HEK293 (cell line): ENCODE measurements around the gene MXRA8.

Experiments
- CTCF ChIA-PET: fragments of 350-600 bp; formaldehyde crosslinking; extraction: SDS; loops from one replicate; lab custom pipeline; 2021; ENCODE audit warnings: antibody characterized with exemption; lab: Yijun Ruan, JAX
- POLR2A ChIA-PET: fragments of 300-600 bp; formaldehyde crosslinking; extraction: SDS; loops from one replicate; lab custom pipeline; 2020; ENCODE audit warnings: antibody characterized with exemption, inconsistent platforms; lab: Yijun Ruan, JAX
- H3K27ac ChIP-seq: fragments of 200-500 bp; sonication (Bioruptor generic); 2 replicates; pipeline ENCODE4 v1.5.1; 2014; ENCODE audit warnings: low read depth, low read length, control low read depth, inconsistent platforms; ENCODE audit errors: extremely low read depth
- H3K36me3 ChIP-seq, 2 experiments: fragments of 200-500 bp in 1 of 2; sonication (Bioruptor generic) in 1 of 2; 1 replicate in 1 of 2; 2 replicates in 1 of 2; pipeline ENCODE4 v1.5.1; 2014 to 2017; ENCODE audit warnings: inconsistent platforms in 2 of 2, low read length in 2 of 2; ENCODE audit not compliant: control insufficient read depth in 2 of 2, insufficient read depth in 1 of 2
- H3K4me1 ChIP-seq: fragments of 200-500 bp; sonication (Bioruptor generic); 2 replicates; pipeline ENCODE4 v1.5.1; 2014; ENCODE audit warnings: mild to moderate bottlenecking, low read length, inconsistent platforms; ENCODE audit not compliant: control insufficient read depth, insufficient read depth
- H3K4me3 ChIP-seq: 2 replicates; pipeline ENCODE4 v1.5.1; 2011; ENCODE audit warnings: low read depth, mild to moderate bottlenecking, control low read depth, low read length, moderate library complexity
- H3K9me3 ChIP-seq: fragments of 200-500 bp; sonication (Bioruptor generic); 2 replicates; pipeline ENCODE4 v1.5.1; 2014; ENCODE audit warnings: low read depth, low read length, inconsistent platforms; ENCODE audit not compliant: control insufficient read depth, insufficient read depth
- CTCF ChIP-seq: fragments of 450-650 bp; formaldehyde crosslinking; IDR thresholded peaks from 2 replicates; pipeline ENCODE4 v1.5.1; 2016; ENCODE audit warnings: missing biosample characterization, missing genetic modification characterization
- EGR2 ChIP-seq: fragments of 450-650 bp; formaldehyde crosslinking; IDR thresholded peaks from 2 replicates; pipeline ENCODE4 v1.5.1; 2016; ENCODE audit warnings: low read depth, missing biosample characterization, missing genetic modification characterization
- GLIS2 ChIP-seq: fragments of 450-650 bp; formaldehyde crosslinking; IDR thresholded peaks from 2 replicates; pipeline ENCODE4 v1.5.1; 2016; ENCODE audit warnings: missing biosample characterization, missing genetic modification characterization
- IKZF3 ChIP-seq: fragments of 450-650 bp; IDR thresholded peaks from 2 replicates; pipeline ENCODE4 v1.5.0; 2018; ENCODE audit warnings: missing biosample characterization, mild to moderate bottlenecking, missing genetic modification characterization, moderate library complexity
- KLF8 ChIP-seq: fragments of 450-650 bp; formaldehyde crosslinking; IDR thresholded peaks from 2 replicates; pipeline ENCODE4 v1.5.1; 2016; ENCODE audit warnings: missing biosample characterization, missing genetic modification characterization
- KLF9 ChIP-seq: fragments of 450-650 bp; formaldehyde crosslinking; IDR thresholded peaks from 2 replicates; pipeline ENCODE4 v1.5.1; 2016; ENCODE audit warnings: missing biosample characterization, missing genetic modification characterization, low read depth
- PRDM1 ChIP-seq: fragments of 450-650 bp; formaldehyde crosslinking; IDR thresholded peaks from 2 replicates; pipeline ENCODE4; 2016; ENCODE audit warnings: missing biosample characterization, missing genetic modification characterization
- SP2 ChIP-seq: fragments of 450-650 bp; formaldehyde crosslinking; IDR thresholded peaks from 2 replicates; pipeline ENCODE4 v1.5.1; 2016; ENCODE audit warnings: missing biosample characterization, missing genetic modification characterization
- SP7 ChIP-seq: fragments of 450-650 bp; formaldehyde crosslinking; IDR thresholded peaks from 2 replicates; pipeline ENCODE4 v1.5.1; 2016; ENCODE audit warnings: missing biosample characterization, missing genetic modification characterization
- YY1 ChIP-seq: fragments of 450-650 bp; formaldehyde crosslinking; IDR thresholded peaks from 2 replicates; pipeline ENCODE4 v1.5.1; 2018; ENCODE audit warnings: missing biosample characterization, missing genetic modification characterization
- ZBTB48 ChIP-seq: fragments of 450-650 bp; formaldehyde crosslinking; IDR thresholded peaks from 2 replicates; pipeline ENCODE4 v1.5.1; 2016; ENCODE audit warnings: missing biosample characterization, missing genetic modification characterization
- ZNF16 ChIP-seq: fragments of 450-650 bp; formaldehyde crosslinking; IDR thresholded peaks from 2 replicates; pipeline ENCODE4 v1.5.1; 2016; ENCODE audit warnings: low read depth, missing biosample characterization, missing genetic modification characterization
- ZNF248 ChIP-seq: fragments of 450-650 bp; formaldehyde crosslinking; IDR thresholded peaks from 2 replicates; pipeline ENCODE4 v1.5.1; 2017; ENCODE audit warnings: missing biosample characterization, missing genetic modification characterization
- ZNF350 ChIP-seq: fragments of 450-650 bp; formaldehyde crosslinking; IDR thresholded peaks from 2 replicates; pipeline ENCODE4 v1.5.0; 2017; ENCODE audit warnings: missing biosample characterization, mild to moderate bottlenecking, missing genetic modification characterization
- ZNF398 ChIP-seq: fragments of 450-650 bp; formaldehyde crosslinking; IDR thresholded peaks from 2 replicates; pipeline ENCODE4 v1.5.1; 2017; ENCODE audit warnings: missing biosample characterization, missing genetic modification characterization
- ZNF423 ChIP-seq: fragments of 450-650 bp; formaldehyde crosslinking; IDR thresholded peaks from 2 replicates; pipeline ENCODE4 v1.5.1; 2016; ENCODE audit warnings: missing biosample characterization, missing genetic modification characterization
- ZNF626 ChIP-seq: fragments of 450-650 bp; sonication (Bioruptor Pico); formaldehyde crosslinking; IDR thresholded peaks from 2 replicates; pipeline ENCODE4 v1.5.1; 2018; ENCODE audit warnings: missing biosample characterization, missing genetic modification characterization, inconsistent platforms
- ZSCAN30 ChIP-seq: fragments of 450-650 bp; IDR thresholded peaks from 2 replicates; pipeline ENCODE4 v1.5.1; 2018; ENCODE audit warnings: missing biosample characterization, mild to moderate bottlenecking, missing genetic modification characterization, moderate library complexity
- TF ChIP-seq, protein P1 (sequence below): fragments of 450-650 bp; formaldehyde crosslinking; IDR thresholded peaks from 2 replicates; pipeline ENCODE4 v1.5.1; 2017; ENCODE audit warnings: missing biosample characterization, missing genetic modification characterization
- TF ChIP-seq, protein P2 (sequence below): fragments of 450-650 bp; formaldehyde crosslinking; IDR thresholded peaks from 2 replicates; pipeline ENCODE4 v1.5.1; 2017; ENCODE audit warnings: missing biosample characterization, missing genetic modification characterization
- TF ChIP-seq, protein P3 (sequence below): fragments of 450-650 bp; formaldehyde crosslinking; IDR thresholded peaks from 2 replicates; pipeline ENCODE4 v1.5.1; 2016; ENCODE audit warnings: missing biosample characterization, missing genetic modification characterization

The MXRA8 gene

GRCh38 chr1:1306070-1306660 lies 52.2 kb downstream of the MXRA8 start:
- peaks cover 0 to 28% of the 10 kb centered on the region in 2 experiments; a peak in 2 of 3 replicates for H3K36me3 ChIP-seq
- CTCF ChIA-PET: no interaction called here
- no peak for TF ChIP-seq ZNF248 (tag by site-specific recombination)
- peak; percentile 48 for TF ChIP-seq GLIS2 (tag by site-specific recombination)
- peak; percentile 18; the same call in 1 of the 2 replicates for TF ChIP-seq CTCF (tag by site-specific recombination)
- TF ChIP-seq, protein P1, sequence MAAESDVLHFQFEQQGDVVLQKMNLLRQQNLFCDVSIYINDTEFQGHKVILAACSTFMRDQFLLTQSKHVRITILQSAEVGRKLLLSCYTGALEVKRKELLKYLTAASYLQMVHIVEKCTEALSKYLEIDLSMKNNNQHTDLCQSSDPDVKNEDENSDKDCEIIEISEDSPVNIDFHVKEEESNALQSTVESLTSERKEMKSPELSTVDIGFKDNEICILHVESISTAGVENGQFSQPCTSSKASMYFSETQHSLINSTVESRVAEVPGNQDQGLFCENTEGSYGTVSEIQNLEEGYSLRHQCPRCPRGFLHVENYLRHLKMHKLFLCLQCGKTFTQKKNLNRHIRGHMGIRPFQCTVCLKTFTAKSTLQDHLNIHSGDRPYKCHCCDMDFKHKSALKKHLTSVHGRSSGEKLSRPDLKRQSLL (tag by site-specific recombination): peak; percentile 23; the same call in 1 of the 2 replicates
- no peak for TF ChIP-seq YY1 (tag by site-specific recombination)
- TF ChIP-seq EGR2: peak; percentile 46; the same call in 1 of the 2 replicates
- TF ChIP-seq ZNF423 (tag by site-specific recombination): peak; percentile 45; the same call in 1 of the 2 replicates
- 0 out of 2 replicates have a peak, but pooled peaks have one; percentile 12 for TF ChIP-seq ZSCAN30 (tag by site-specific recombination)
- TF ChIP-seq IKZF3 (tag by site-specific recombination): peak; percentile 50; the same call in 1 of the 2 replicates
- peaks cover 20% of the 10 kb centered on the region for H3K4me1 ChIP-seq
- H3K27ac ChIP-seq: peak overlapping the region; percentile 43; the same call in 1 of the 2 replicates
- peak overlapping the region; percentile 63; the same call in 1 of the 2 replicates for H3K4me3 ChIP-seq
- POLR2A ChIA-PET: interaction anchor here (1.3 kb wide), 1 partner anchor 12 kb away, joined by 4 read pairs; no protein-coding TSS in a partner anchor
- H3K9me3 ChIP-seq: no peaks in the 10 kb centered on the region

DNA sequence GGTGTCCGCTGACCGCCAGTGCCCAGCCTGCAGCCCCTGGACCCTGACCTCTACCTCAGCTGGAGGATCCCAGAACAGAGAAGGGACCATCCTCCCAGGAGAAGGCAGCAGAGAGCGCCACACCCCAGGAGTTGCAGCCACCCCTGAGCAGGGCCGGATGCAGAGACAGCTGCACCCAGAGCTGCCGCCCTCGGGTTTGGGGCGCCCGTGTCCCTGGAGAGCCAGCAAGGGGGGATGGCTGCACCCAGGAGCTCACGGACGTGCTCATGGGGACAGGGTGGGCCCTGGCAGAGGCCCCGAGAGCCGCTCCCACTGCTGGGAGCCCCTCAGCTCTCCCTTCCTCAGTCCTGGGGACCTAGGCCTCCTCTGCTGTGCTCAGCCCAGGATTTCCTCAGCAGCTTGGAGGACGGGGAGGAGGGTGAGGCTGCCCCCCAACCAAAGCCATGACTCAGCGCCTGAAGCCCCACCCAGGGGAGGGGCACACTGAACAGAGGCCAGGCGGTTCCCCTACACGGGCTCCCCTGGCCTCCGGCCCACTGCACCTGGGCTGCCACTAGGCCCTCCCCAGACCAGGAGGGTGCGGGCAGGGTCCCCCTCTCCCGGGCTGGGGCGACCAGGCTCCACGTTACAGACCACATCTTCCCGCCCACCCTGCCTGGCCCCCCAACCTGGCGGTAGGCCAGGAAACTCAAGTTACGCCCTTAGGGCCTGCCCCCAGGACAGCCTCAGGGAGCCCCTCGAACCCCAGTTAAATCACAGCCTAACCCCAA lies 52.9 kb downstream of the MXRA8 start:
- H3K4me1 ChIP-seq: peaks cover 20% of the 10 kb centered on the region
- POLR2A ChIA-PET: interaction anchor here (0.6 to 1.4 kb wide), 4 partner anchors 13 to 65 kb away, joined by 3 to 7 read pairs (median 4); no protein-coding TSS in a partner anchor
- CTCF ChIA-PET: interaction anchor here (0.6 to 0.8 kb wide), 2 partner anchors 67 to 322 kb away, joined by 3 to 4 read pairs; no protein-coding TSS in a partner anchor
- peak overlapping the region; percentile 82 for H3K27ac ChIP-seq
- H3K36me3 ChIP-seq: peaks cover 0 to 21% of the 10 kb centered on the region in 2 experiments; a peak in 2 of 3 replicates
- no peak overlapping the region for H3K4me3 ChIP-seq
- no peaks in the 10 kb centered on the region for H3K9me3 ChIP-seq
- TF ChIP-seq ZBTB48 (tag by site-specific recombination) (peak; percentile 93; the same call in 1 of the 2 replicates), ZNF626 (tag by site-specific recombination) (no peak), SP7 (tag by site-specific recombination) (peak; percentile 38; the same call in 1 of the 2 replicates), ZNF350 (no peak), ZNF16 (tag by site-specific recombination) (no peak), ZNF398 (tag by site-specific recombination) (peak; percentile 82), GLIS2 (tag by site-specific recombination) (peak; percentile 73), KLF8 (tag by site-specific recombination) (peak; percentile 77), KLF9 (tag by site-specific recombination) (0 out of 2 replicates have a peak, but pooled peaks have one; percentile 9), PRDM1 (no peak), ZSCAN30 (tag by site-specific recombination) (no peak), SP2 (tag by site-specific recombination) (peak; percentile 76)
- TF ChIP-seq, protein P2, sequence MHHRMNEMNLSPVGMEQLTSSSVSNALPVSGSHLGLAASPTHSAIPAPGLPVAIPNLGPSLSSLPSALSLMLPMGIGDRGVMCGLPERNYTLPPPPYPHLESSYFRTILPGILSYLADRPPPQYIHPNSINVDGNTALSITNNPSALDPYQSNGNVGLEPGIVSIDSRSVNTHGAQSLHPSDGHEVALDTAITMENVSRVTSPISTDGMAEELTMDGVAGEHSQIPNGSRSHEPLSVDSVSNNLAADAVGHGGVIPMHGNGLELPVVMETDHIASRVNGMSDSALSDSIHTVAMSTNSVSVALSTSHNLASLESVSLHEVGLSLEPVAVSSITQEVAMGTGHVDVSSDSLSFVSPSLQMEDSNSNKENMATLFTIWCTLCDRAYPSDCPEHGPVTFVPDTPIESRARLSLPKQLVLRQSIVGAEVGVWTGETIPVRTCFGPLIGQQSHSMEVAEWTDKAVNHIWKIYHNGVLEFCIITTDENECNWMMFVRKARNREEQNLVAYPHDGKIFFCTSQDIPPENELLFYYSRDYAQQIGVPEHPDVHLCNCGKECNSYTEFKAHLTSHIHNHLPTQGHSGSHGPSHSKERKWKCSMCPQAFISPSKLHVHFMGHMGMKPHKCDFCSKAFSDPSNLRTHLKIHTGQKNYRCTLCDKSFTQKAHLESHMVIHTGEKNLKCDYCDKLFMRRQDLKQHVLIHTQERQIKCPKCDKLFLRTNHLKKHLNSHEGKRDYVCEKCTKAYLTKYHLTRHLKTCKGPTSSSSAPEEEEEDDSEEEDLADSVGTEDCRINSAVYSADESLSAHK (tag by site-specific recombination): 0 out of 2 replicates have a peak, but pooled peaks have one; percentile 18
- TF ChIP-seq, protein P3, sequence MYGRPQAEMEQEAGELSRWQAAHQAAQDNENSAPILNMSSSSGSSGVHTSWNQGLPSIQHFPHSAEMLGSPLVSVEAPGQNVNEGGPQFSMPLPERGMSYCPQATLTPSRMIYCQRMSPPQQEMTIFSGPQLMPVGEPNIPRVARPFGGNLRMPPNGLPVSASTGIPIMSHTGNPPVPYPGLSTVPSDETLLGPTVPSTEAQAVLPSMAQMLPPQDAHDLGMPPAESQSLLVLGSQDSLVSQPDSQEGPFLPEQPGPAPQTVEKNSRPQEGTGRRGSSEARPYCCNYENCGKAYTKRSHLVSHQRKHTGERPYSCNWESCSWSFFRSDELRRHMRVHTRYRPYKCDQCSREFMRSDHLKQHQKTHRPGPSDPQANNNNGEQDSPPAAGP (tag by site-specific recombination): peak; percentile 83
